Measurements from ENCODE around the gene OR6V1.

Gene OR6V1

GRCh38 chr7:143052041-143052440 lies at the start of gene OR6V1:
OR6V1 (plus strand) TSS chr7:143052341; CDS start chr7:143052341, 0 bp downstream.
- no peak for DNase-seq (ENCODE audit: extremely low read depth, low read depth)
- H3K4me3 ChIP-seq (replicated peaks; ENCODE audit: low read depth, low read length), result no peak within 1 kb of the TSS
- TF ChIP-seq CTCF (IDR thresholded peaks at IDR 0.05; ENCODE audit: low read depth, low read length, missing control alignments), result no peak

- H3K4me3 ChIP-seq (replicated peaks; ENCODE audit: low read depth, low read length), result no peak overlapping the region
- no peak for DNase-seq (ENCODE audit: extremely low read depth, low read depth)
- TF ChIP-seq CTCF (IDR thresholded peaks at IDR 0.05; ENCODE audit: low read depth, low read length, missing control alignments), result no peak
Observed at GRCh38 chr7:143002898-143003297, 49.2 kb upstream of the OR6V1 start.

DNA sequence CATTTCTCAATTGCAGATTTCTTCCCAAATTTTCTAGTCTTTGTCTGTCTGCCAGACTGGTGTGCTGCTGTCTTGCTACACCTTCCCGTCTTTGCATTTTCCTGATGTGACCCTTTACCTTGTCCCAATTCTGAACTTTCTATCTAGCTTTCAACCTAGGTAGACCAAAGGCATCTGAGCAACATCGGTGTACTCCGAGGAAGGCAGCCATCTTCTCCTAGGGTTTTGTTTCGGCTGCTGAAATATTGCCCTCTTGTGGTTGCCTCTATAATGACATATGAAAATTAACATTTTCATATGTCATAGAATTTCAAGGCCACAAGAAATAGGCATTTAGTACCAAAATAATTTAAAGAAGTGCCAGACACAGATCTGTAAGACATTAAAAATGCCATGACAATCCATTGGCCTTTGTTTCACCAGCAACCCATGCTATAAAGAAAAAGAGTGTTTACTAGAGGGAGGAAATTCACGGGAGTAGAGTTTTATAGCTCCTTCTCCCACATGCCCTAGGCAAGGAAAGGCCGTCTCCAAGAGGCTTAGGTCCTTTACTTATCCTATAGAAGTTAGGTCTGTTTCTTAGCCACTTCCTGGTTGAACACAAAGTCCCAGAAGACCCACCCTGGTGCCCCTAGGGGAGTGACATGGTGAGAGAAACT lies 48.6 kb upstream of the OR6V1 start:
- no peak for DNase-seq (ENCODE audit: extremely low read depth, low read depth)

GRCh38 chr7:143005632-143006260 lies 46.4 kb upstream of the OR6V1 start:
- no peak for DNase-seq (ENCODE audit: extremely low read depth, low read depth)
- no peak for TF ChIP-seq CTCF (IDR thresholded peaks at IDR 0.05; ENCODE audit: low read depth, low read length, missing control alignments)
- no peak overlapping the region for H3K4me3 ChIP-seq (replicated peaks; ENCODE audit: low read depth, low read length)

More for the DNA sequence above, 48.6 kb upstream of the OR6V1 start:
- TF ChIP-seq CTCF (IDR thresholded peaks at IDR 0.05; ENCODE audit: low read depth, low read length, missing control alignments), result peak; percentile 64
- H3K4me3 ChIP-seq (replicated peaks; ENCODE audit: low read depth, low read length), result no peak overlapping the region

DNA sequence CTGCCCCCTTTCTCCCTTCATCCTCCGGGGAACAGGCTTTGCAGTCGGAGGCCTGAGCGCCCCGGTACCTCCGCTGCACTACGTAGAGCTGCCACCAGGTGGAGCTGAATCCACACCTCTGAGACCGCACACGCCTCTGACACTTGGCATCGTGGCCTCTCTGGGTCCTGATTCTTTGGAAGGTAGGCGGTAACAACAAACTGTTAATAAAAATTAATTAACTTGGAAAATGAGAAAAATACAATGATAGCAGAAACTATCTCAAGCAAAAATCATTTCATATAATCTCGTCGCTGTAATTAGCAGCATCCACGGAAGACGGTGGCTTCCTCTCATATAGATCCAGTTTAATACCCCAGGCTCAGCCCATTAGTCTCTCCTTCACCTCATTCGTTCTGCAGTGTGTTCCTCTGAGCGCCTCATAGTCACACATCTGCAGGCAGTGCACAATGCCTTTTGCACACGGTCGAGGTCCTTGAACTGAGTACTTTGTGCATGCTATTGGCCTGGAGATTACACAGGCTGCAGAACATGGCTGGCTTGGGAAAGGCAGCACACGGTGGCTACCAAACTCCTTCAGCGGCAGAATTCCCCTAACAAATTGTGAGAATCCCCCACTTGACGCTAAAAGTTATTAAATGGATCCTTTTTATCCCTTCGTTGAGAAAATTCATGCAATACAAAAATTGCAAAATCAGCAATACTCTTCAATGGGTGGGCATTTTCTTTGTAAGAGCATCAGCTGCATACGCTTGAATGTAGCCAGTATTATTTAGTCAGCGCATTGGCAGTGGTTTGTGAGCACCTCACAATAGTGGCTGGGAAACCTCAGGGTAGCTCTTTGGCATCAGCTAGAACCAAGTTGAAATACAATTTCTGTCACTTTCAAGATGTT lies 43.9 kb upstream of the OR6V1 start:
- DNase-seq (ENCODE audit: extremely low read depth, low read depth), result no peak
- H3K4me3 ChIP-seq (replicated peaks; ENCODE audit: low read depth, low read length), result no peak overlapping the region
- TF ChIP-seq CTCF (IDR thresholded peaks at IDR 0.05; ENCODE audit: low read depth, low read length, missing control alignments), result peak; percentile 96

DNA sequence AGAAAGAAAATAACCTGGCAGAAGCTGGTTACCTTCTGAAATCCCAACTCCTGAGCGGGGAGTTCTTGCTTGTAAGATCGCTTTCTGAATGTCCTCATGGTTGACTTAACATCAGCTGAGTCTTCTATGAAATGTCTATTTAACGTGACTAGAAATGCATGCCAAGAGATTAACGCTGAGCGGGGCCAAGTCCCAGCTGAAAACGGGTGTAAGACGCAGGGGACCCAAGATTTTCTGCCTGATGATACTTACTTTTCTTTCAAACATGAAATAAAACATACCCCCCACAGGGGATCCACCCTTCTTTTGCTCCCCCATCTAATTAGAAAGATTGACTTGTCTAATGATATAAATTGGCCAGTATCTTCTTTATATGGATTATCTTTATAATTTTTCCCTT lies 40.1 kb upstream of the OR6V1 start:
- no peak for TF ChIP-seq CTCF (IDR thresholded peaks at IDR 0.05; ENCODE audit: low read depth, low read length, missing control alignments)
- DNase-seq (ENCODE audit: extremely low read depth, low read depth), result no peak

More for the DNA sequence above, 40.1 kb upstream of the OR6V1 start:
- H3K4me3 ChIP-seq (replicated peaks; ENCODE audit: low read depth, low read length), result no peak overlapping the region

All from HFF-Myc (cell line).